Ramos (cell line): ENCODE data around the gene STOX1.
"Not testable (repeated sequence)": the region's sequence is repeated elsewhere in the genome, so short reads cannot be mapped to it uniquely, and the experiment has no call there.

Source experiments
- in situ Hi-C: fragments of 300-500 bp; cut with MboI; formaldehyde crosslinking; loops from one replicate; pipeline ENCODE4 v1.14.3; 2022; ENCODE audit warnings: low sequenced_read_pairs; ENCODE audit not compliant: unreplicated experiment

STOX1 gene, protein sequence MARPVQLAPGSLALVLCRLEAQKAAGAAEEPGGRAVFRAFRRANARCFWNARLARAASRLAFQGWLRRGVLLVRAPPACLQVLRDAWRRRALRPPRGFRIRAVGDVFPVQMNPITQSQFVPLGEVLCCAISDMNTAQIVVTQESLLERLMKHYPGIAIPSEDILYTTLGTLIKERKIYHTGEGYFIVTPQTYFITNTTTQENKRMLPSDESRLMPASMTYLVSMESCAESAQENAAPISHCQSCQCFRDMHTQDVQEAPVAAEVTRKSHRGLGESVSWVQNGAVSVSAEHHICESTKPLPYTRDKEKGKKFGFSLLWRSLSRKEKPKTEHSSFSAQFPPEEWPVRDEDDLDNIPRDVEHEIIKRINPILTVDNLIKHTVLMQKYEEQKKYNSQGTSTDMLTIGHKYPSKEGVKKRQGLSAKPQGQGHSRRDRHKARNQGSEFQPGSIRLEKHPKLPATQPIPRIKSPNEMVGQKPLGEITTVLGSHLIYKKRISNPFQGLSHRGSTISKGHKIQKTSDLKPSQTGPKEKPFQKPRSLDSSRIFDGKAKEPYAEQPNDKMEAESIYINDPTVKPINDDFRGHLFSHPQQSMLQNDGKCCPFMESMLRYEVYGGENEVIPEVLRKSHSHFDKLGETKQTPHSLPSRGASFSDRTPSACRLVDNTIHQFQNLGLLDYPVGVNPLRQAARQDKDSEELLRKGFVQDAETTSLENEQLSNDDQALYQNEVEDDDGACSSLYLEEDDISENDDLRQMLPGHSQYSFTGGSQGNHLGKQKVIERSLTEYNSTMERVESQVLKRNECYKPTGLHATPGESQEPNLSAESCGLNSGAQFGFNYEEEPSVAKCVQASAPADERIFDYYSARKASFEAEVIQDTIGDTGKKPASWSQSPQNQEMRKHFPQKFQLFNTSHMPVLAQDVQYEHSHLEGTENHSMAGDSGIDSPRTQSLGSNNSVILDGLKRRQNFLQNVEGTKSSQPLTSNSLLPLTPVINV

DNA sequence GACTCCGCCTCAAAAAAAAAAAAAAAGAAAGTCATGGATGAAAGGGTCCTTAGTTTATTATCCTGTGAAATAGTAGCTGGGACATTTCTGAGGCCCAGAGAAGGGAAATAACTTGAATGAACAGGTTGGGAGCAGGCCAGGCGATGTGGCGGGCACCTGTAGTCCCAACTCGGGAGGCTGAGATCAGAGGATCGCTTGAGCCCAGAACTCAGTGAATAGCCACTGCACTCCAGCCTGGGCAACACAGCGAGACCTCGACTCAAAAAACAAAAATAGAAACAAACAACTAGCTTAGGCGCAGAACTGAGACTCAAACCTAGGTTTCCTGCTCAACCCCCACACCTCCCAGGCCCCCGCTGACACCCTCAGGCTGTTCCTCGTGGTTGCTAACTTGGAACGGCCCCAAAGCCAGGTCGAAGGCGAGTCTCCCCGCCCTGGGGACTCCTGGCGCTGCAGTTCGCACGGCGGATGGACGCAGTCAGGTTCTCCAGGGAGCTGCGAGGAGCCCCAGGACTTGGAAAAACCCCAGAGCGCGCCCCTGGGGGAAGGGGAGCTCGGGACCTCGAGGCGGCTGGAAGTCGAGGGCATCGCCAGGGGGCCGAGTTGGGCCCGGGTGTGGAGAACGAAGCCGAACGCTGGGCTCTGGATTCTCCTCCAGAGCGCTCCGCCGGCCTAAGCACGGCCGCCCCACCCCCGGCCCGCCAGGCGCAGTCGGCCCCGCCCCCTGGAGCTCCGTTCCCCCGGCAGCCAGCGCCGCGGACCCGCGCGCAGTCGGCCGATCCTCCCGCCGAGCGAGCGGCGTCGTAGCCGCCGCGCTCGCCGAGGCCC, at the start of gene STOX1:
Gene STOX1, plus strand, starts transcription at position 768 of the 828 bp plus-strand sequence. CDS start 93 bp downstream, outside the sequence.
- in situ Hi-C loops: no loop called here

DNA sequence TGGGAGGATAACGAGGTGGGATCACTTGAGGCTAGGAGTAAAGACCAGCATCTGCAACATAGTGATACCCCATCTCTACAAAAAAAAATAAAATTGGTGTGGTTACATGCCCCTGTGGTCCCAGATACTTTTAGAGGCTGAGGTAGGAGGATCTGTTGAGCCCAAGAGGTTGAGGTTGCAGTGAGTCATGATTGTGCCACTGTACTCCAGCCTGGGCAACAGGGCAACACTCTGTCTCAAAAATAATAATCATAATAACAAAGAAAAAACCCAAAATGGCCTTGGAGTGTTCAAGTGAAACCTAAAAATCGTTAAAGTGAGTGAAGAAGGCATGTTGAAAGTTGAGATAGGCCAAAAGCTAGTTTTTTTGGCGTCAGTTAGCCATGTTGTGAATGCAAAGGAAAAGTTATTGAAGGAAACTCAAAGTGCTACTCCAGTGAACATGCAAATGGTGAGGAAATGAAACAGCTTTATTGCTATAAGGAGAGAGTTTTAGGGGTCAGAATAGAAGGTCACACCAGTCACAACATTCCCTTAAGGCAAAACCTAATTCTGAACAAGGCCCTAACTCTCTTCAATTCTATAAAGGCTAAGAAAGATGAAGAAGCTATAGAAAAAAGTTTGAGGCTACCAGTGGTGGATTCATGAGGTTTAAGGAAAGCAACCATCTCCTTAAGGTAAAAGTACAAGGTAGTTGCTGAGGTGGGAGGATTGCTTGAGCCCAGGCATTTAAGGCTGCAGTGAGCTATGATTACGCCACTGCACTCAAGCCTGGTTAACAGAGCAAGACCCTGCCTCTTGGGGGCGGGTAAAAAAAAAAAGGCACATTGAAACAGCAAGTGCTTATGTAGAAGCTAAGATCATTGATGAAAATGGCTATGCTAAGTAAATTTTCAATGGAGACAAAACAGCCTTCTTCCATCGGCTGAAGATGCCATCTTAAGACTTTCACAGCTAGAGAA, 45.4 kb upstream of the STOX1 start:
- in situ Hi-C loops: no loop called here

DNA sequence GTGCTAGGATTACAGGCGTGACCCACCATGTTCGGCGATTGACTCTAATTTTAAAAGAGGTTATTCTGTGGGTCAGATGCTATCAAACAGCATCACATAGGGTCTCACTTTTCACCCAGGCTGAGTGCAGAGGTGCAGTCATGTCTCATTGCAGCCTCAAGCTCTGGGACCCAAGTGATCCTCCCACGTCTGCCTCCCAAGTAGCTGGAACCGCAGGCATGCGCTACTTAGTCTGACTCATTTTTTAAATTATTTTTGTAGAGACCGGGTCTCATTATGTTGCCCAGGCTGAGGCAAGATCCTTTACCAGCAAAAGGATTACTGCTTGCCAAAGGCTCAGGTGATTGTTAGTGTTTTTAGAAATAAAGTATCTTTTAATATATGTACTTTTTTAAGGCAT, 42.9 kb upstream of the STOX1 start:
- in situ Hi-C loops: no loop called here

DNA sequence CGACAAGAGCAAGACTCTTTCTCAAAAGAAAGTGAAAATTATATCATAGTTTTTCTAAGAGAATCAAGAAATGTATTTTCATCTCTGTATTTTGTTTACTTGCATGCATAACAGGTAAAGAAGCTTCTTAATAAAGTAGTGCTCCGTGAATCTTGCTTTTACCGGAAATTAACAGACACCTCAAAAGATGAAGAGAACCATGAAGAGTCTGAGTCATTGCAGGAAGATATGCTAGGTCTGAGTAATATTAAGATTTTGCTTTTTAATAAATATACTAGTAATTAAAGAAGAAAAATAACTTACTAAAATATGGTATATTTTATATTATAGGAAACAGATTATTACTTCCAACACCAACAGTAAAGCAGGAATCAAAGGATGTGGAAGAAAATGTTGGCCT, 39.5 kb upstream of the STOX1 start:
- in situ Hi-C loops: no loop called here

DNA sequence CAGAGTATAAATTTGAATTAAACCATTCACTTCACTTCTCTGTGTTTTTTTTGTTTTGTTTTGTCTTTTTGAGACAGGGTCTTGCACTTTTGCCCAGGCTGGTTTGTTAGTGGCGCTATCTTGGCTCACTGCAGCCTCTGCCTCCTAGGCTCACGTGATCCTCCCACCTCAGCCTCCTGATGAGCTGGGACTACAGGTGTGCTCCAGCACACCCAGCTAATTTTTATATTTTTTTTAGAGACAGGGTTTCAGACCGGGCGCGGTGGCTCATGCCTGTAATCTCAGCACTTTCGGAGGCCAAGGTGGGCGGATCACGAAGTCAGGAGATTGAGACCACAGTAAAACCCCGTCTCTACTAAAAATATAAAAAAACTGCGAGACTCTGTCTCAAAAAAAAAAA, 36.9 kb upstream of the STOX1 start:
- in situ Hi-C loops: no loop called here

DNA sequence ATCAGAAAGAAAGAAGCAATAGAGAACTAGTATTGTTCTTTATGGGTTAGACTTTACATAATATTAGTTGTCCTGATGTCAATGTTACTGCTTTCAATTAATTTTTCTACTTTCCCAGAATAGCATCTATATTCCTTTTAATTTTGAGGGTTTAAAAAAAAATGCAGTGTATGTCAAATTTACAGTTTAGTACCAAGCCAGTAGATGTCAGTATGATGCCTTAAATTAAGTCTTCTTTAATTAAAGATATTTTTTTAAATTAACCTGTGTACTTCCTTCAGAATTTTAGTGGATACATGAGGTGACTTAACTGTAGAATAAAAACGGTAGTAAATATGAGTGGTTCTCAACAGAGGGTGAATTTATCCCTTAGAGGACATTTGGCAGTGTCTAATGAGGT, 35.2 kb upstream of the STOX1 start:
- in situ Hi-C loops: no loop called here

DNA sequence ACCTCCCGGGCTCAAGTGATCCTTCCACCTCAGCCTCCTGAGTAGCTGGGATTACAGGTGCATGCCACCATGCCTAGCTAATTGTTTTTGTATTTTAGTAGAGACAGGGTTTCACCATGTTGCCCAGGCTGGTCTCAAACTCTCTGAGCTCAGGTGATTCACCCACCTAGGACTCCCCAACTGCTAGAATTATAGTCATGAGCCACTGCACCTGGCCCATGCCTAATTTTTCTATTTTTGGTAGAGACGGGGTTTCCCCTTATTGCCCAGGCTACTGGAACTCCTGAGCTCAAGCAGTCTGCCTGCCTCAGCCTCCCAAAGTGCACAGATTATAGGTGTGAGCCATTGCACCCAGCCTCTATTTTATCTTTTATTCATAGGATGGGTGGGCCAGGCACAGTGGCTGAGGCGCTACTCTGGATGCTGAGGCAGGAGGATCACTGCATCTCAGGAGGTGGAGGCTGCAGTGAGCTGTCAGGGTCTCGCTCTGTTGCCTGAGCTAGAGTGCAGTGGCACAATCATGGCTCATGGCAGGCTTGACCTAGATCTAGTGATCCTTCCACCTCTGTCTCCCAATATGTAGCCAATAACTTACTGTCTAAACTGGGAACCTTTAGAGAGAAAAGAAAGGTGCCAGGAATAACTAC, 31.3 kb upstream of the STOX1 start:
- in situ Hi-C loops: no loop called here

DNA sequence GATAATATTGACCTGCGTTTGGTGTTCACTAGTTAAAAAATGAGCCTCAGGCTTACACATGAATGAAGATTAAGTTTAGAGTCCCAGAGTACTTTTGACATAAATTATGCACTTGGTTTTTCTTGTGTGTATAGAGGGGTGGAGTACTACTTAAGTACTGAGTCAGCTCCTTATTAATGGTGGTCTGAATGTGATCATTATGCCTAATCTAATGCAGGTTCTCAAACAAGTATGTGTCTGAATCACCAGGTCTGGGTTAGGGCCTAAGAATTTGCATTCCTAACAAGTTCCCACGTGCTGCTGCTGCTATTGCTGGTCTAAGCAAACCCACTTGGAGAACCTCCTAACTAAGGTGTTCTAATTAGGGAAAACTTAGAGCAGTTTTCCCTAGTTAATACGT, 30.7 kb upstream of the STOX1 start:
- in situ Hi-C loops: no loop called here

DNA sequence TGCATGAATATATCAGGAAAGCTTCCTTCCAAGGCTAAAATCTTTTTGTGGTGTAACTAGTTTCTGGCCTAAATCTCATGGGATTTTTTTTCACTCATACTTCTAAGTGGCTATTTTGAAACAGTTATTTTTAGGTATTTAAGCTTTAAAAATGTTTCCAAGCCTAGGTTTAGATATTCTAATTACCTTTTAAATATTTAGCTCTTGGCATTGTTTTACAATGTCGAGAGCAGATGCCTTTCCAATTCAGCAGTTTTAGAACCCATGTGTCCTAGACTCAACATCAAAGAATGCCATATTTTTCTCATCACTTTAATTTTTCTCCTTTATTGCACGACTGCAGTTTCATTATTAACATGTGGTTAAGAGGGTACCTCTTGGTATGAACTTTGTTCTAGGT, 27.1 kb upstream of the STOX1 start:
- in situ Hi-C loops: no loop called here

DNA sequence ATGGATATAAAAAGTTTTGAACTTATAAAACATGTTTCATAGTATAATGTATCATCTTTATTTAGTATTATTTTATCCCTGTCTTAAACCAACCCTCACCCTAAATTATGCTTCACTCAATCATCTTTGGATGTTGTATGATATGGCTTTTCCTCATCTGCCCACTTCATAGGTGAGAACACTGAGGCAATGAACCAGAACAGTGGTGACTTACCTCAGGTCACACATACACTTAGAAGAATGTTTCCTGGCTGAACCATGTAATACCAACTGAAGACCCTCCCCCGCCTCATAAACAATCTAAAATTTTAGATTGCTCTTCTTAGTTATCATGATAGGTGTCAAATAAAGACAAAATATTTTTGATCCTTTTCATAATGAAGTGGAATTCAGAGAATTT, 22.6 kb upstream of the STOX1 start:
- in situ Hi-C loops: no loop called here

DNA sequence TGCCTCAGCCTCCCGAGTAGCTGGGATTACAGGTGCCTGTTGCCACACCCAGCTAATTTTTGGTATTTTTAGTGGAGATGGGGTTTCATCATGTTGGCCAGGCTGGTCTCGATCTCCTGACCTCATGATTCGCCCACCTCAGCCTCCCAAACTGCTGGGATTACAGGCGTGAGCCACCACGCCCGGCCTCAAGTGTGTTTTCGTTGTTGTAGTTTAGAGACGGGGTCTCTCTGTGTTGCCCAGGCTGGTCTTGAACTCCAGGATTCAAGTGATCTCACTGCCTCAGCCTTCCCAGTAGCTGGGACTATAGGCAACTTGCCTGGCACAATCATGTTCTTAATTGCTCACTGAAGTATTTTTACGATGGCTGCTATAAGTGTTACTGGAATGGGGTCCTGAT, 16.5 kb upstream of the STOX1 start:
- in situ Hi-C loops: not testable (repeated sequence)

DNA sequence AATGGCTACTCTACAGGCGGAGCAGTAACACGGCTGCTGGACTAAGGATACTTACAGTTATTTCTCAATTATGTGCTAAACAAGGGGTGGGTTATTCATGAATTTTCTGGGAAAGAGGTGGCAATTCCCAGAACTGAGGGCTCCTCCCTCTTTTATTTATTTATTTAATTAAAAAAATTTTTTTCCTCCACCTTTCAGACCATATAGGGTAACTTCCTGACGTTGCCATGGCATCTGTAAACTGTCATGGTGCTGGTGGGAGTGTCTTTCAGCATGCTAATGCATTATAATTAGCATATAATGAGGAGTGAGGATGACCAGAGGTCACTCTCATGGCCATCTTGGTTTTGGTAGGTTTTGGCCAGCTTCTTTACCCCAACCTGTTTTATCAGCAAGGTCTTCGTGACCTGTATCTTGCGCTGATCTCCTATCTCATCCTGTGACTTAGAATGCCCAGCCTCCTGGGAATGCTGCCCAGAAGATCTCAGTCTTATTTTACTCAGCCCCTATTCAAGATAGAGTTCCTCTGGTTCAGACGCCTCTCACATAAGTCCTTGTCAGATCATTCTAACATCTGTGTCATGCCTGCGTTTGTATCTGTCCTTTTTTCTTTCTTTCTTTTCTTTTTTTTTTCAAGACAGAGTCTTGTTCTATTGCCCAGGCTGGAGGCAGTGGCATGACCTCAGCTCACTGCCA, 15.9 kb upstream of the STOX1 start:
- in situ Hi-C loops: no loop called here

DNA sequence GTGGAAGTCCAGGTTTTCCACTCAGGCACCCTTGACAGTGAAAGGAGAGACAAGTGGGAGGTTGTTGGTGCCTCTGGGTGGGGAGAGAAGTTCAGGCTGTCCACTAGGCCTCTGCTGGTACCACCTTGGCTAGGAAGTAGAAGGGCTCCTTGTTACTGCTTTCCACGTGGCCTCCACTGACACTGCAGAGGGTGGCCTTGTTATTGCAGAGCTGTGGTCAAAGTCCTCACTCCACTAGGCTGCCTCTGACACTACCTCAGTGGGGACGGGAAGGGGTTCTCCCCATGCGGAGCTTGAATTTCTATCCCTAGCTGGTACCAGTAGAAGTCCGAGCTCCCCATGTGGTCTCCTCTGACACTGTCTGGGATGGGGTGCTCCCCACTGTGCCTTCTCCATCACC, 14.9 kb upstream of the STOX1 start:
- in situ Hi-C loops: no loop called here

DNA sequence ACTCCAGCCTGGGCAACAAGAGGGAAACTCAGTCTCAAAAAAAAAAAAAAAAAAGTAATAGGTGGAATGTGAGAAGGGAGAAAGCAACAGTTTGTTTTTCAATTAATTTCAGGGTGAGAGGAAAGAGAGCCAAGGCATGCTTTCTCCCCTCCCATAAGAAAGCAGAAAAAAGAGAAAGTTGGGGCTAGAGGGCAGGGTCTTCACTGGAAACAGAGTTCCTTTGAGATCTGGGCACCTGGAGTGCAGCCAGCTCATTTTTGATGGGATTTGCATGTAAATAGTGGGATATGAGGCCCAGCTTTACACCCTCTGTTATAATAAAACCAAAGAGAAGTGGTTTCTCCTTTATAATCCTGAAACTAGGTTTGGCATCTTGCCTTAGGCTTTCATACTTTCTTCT, 13.8 kb upstream of the STOX1 start:
- in situ Hi-C loops: no loop called here

DNA sequence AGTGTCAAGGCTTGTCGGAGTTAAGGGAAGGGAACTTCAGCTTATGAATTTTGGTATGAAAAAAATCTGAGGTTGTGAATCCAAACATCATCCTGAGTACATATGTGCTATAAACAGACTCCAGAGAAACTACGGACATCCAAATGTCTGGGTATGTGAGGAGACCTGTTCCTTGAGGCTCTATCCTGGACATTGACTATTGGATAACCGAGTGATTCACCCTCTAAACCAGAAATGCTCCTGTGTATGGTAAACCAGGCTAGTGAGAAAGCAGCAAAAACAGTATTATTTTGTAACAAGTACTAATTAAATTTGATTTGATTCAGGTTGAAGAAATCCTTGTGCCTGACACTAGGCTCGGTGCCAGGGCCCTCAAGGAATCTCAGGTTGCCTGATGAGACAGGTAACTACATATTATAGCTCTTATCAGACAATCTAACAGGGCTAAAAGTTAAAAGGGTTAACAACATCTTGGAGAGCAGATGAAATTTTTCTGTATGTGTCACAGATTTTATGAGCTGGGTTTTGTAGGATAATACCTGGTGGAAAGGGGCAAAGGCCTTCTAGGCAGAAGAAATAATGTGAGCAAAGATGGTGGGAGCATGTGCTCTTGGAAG, 10.4 kb upstream of the STOX1 start:
- in situ Hi-C loops: no loop called here

DNA sequence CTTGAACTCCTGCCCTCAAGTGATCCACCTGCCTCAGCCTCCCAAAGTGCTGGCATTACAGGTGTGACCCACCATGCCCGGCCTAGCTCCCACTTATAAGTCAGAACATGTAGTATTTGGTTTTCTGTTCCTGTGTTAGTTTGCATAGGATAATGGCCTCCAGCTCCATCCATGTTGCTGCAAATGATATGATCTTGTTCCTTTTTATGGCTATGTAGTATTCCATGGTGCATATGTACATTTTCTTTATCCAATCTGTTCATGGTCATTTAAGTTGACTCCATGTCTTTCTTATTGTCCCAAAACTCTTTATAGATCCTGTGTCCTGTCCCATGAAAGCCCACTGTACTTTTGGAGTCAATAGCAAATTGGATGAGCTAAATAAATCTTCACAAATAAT, 7.0 kb upstream of the STOX1 start:
- in situ Hi-C loops: not testable (repeated sequence)

DNA sequence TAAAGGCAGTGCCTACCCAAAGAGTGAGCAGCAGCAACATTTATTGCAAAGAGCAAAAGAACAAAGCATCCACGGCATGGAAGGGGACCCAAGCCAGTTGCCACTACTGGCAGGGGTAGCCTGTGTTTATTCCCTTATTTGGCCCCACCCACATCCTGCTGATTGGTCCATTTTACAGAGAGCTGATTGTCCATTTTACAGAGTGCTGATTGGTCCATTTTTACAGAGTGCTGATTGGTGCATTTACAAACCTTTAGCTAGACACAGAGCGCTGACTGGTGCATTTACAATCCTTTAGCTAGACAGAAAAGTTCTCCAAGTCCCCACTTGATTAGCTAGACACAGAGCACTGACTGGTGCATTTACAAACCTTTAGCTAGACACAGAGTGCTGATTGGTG, 4.7 kb upstream of the STOX1 start:
- in situ Hi-C loops: not testable (repeated sequence)

DNA sequence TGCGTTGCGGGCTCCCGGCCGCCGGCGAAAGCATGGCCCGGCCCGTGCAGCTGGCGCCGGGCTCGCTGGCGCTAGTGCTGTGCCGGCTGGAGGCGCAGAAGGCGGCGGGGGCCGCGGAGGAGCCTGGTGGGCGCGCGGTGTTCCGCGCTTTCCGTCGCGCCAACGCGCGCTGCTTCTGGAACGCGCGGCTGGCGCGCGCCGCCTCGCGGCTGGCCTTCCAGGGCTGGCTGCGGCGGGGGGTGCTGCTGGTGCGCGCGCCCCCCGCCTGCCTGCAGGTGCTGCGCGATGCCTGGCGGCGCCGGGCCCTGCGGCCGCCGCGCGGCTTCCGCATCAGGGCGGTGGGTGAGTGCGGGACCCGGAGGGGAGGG, 245 bp downstream of the STOX1 start:
- in situ Hi-C loops: not testable (repeated sequence)
